Activated CD8-positive, alpha-beta T cell treated with anti-CD3 and anti-CD28 coated beads, Interleukin-2, amount 10 ng/mL, durations not matched to agents 7 days and 5 days (primary cell): Measurements from ENCODE around the gene DHX8. TPM values are rescaled to one million over a fixed set of nuclear protein-coding genes. Genes with fewer than 3 reads are reported as not detected.
"Not testable (repeated sequence)": the region's sequence is repeated elsewhere in the genome, so short reads cannot be mapped to it uniquely, and the experiment has no call there.

Source experiments
- ATAC-seq: fragments of 150-1000 bp; cut with Tn5 transposase; one replicate; pipeline ENCODE4 v1.10.0; 2021; ENCODE audit warnings: moderate library complexity
- CTCF ChIA-PET: fragments of 350-600 bp; sonication (Branson Sonifier 250); formaldehyde crosslinking; loops from one replicate; lab custom pipeline; 2021; ENCODE audit warnings: antibody characterized with exemption; lab: Charles Lee
- POLR2A ChIA-PET: fragments of 350-600 bp; sonication (Branson Sonifier 250); formaldehyde crosslinking; loops from one replicate; lab custom pipeline; 2021; ENCODE audit warnings: antibody characterized with exemption; lab: Charles Lee
- DNase-seq: peaks from one replicate; pipeline ENCODE4 v3.0.0-alpha.2; 2020
- H3K27ac Mint-ChIP-seq: one replicate; pipeline ENCODE4 v1.8.0; 2021; ENCODE audit warnings: mild to moderate bottlenecking, mixed read lengths
- H3K27me3 Mint-ChIP-seq: one replicate; pipeline ENCODE4 v1.8.0; 2021; ENCODE audit warnings: low read depth, mixed read lengths
- H3K36me3 Mint-ChIP-seq: one replicate; pipeline ENCODE4 v1.8.0; 2021; ENCODE audit warnings: low read depth, mixed read lengths
- H3K4me1 Mint-ChIP-seq: one replicate; pipeline ENCODE4 v1.8.0; 2021; ENCODE audit warnings: low read depth, mixed read lengths
- H3K4me3 Mint-ChIP-seq: one replicate; pipeline ENCODE4 v1.8.0; 2021; ENCODE audit warnings: mild to moderate bottlenecking, mixed read lengths
- H3K9me3 Mint-ChIP-seq: one replicate; pipeline ENCODE4 v1.8.0; 2022; ENCODE audit warnings: mixed read lengths; ENCODE audit not compliant: insufficient read depth
- total RNA-seq, 2 experiments: library from RNA; stranded (reverse); gene quantifications; one replicate each; pipeline ENCODE4 v1.2.3, GENCODE V29; 2021

The DHX8 gene
- total RNA-seq, 2 experiments from 2014 or later = 52.7 to 56.4 TPM

DNA sequence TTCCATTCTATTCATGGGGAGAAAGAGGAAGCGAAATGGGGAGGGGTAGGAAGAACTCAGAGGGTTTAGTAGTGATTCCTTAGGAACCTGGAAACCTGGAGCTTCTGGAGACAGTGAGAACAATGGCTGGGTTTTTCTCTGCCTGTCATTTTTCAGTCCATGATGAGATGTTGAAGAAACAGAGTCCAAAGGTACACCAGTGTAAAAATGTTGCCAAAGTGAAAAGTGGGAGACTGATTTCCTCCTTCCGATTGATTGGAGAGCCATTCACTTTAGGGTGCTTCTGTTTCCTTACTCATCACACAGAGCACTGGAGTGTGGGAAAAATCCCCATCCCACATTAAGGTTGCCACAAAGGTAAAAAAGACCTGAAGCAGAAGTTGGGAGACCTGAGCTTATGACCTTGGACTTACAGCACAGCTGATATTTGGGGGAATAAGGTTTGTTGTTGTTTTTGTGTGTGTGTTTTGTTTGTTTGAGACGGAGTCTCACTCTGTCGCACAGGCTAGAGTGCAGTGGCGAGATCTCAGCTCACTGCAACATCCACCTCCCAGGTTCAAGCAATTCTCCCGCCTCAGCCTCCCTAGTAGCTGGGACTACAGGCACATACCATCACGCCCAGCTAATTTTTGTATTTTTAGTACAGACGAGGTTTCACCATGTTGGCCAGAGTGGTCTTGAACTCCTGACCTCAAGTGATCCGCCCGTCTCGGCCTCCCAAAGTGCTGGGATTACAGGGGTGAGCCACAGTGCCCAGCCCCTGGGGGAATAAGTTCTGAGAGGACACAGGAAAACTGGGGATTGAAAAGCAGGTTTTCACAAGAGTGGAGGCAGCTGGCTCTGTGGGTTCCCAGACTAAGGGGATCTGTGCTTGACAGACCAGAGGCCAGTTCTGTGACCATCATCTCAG is 1.4 kb upstream of the DHX8 start:
- ATAC-seq = no peak
- peaks cover 4% of the 10 kb centered on the region for H3K36me3 Mint-ChIP-seq
- H3K27ac Mint-ChIP-seq = no peak overlapping the region

DNA sequence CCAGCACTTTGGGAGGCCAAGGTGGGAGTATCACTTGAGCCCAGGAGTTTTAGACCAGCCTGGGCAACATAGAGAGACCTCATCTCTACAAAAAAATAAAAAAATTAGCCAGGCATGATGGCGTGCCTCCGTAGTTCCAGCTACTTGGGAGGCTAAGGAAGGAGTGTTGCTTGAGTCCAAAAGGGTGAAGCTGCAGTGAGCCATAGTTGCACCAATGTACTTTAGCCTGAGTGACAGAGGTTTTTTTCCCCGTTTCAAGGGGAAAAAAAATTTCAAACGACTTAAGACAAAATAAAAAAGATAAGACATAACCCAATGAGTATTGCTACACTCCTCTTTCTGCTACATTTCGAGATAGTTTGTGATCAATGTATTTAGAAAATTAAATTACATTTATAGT is 6.8 kb downstream of the DHX8 start:
- CTCF ChIA-PET = interaction anchor here (2.3 kb wide), 1 partner anchor 102 kb away, joined by 5 read pairs; no protein-coding TSS in a partner anchor
- Mint-ChIP-seq H3K9me3 (no peaks in the 10 kb centered on the region), H3K4me3 (no peak overlapping the region), H3K36me3 (peaks cover 45% of the 10 kb centered on the region), H3K27me3 (no peaks in the 10 kb centered on the region), H3K4me1 (peaks cover 10% of the 10 kb centered on the region), H3K27ac (no peak overlapping the region)
- POLR2A ChIA-PET = interaction anchor here (1.1 kb wide), 2 partner anchors 11 to 87 kb away, joined by 3 to 4 read pairs; no protein-coding TSS in a partner anchor
- ATAC-seq (no peak), DNase-seq (no peak)

More for the DNA sequence above, 1.4 kb upstream of the DHX8 start:
- ChIA-PET CTCF (interaction anchor here (0.6 to 6.6 kb wide), 18 partner anchors 12 to 484 kb away, joined by 3 to 393 read pairs (median 10); partner anchors contain the start of genes ARL4D, RPL27 and TMEM106A), POLR2A (interaction anchor here (2.5 to 5.4 kb wide), 5 partner anchors 88 to 167 kb away, joined by 12 to 99 read pairs (median 43); no protein-coding TSS in a partner anchor)
- H3K4me3 Mint-ChIP-seq = no peak overlapping the region
- no peak for DNase-seq
- peaks cover 26% of the 10 kb centered on the region for H3K4me1 Mint-ChIP-seq
- H3K27me3 Mint-ChIP-seq = peaks cover 3% of the 10 kb centered on the region
- no peaks in the 10 kb centered on the region for H3K9me3 Mint-ChIP-seq

DNA sequence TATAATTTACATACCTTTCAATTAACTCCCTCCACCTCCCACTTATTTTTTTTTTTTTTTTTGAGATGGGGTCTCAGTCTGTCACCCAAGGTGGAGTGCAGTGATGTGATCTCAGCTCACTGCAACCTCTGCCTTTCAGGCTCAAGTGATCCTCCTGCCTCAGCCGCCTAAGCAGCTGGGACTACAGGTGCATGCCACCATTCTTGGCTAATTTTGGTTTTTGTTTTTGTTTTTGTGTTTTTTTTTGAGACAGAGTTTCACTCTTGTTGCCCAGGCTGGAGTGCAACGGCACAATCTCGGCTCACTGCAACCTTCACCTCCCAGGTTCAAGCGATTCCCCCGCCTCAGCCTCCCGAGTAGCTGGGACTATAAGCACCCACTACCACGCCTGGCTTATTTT is 25.7 kb downstream of the DHX8 start:
- not testable (repeated sequence) for ATAC-seq, H3K27ac Mint-ChIP-seq, DNase-seq, H3K27me3 Mint-ChIP-seq, H3K4me1 Mint-ChIP-seq, H3K4me3 Mint-ChIP-seq, H3K9me3 Mint-ChIP-seq
- H3K36me3 Mint-ChIP-seq = peaks cover 58% of the 10 kb centered on the region
- POLR2A ChIA-PET = interaction anchor here (0.6 kb wide), 1 partner anchor 34 kb away, joined by 4 read pairs; no protein-coding TSS in a partner anchor
- CTCF ChIA-PET = interaction anchor here (1.1 kb wide), 1 partner anchor 25 kb away, joined by 3 read pairs; the partner anchor contains the start of gene DHX8

DNA sequence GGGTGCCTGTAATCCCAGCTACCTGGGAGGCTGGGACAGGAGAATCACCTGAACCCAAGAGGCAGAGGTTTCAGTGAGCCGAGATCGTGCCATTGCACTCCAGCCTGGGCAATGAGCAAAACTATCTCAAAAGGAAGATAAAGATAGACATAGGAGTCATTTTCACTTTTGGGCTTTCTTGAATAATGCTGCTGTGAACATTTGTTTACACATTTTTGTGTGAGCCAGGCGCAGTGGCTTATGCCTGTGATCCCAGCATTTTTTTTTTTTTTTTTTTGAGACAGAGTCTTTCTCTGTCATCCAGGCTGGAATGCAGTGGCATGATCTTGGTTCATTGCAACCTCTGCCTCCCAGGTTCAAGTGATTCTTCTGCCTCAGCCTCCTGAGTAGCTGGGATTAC is 27.4 kb downstream of the DHX8 start:
- H3K4me1 Mint-ChIP-seq, POLR2A ChIA-PET, H3K27ac Mint-ChIP-seq, ATAC-seq, H3K4me3 Mint-ChIP-seq, DNase-seq, H3K27me3 Mint-ChIP-seq, H3K9me3 Mint-ChIP-seq, CTCF ChIA-PET: not testable (repeated sequence)
- H3K36me3 Mint-ChIP-seq = peaks cover 52% of the 10 kb centered on the region

DNA sequence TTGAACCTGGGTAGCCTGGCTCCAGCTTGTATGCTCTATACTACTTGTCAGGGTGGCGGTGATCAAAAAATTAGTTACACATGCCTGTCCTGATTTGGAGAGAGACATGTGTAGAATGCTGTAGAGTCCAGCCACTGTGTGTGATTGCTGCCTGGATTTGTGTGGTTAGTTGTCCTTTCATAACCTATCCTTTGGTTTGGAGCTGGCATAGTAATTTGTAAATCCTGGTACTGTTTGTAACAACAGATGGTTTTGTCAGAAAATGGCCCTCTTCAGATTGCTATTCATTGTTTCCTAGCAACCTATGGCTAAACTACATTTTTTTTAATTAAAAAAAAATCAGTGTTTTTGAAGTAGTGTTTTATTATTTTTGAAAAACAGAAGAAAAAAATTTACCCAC is 31.9 kb downstream of the DHX8 start:
- ATAC-seq = no peak
- Mint-ChIP-seq H3K4me3 (no peak overlapping the region), H3K27ac (peak overlapping the region; percentile 20), H3K9me3 (no peaks in the 10 kb centered on the region), H3K36me3 (peaks cover 60% of the 10 kb centered on the region), H3K27me3 (no peaks in the 10 kb centered on the region), H3K4me1 (no peaks in the 10 kb centered on the region)
- DNase-seq = no peak
- CTCF ChIA-PET = interaction anchor here (0.8 to 1.1 kb wide), 2 partner anchors 32 to 61 kb away, joined by 3 read pairs; partner anchors contain the start of gene DHX8
- POLR2A ChIA-PET = interaction anchor here (0.9 kb wide), 1 partner anchor 147 kb away, joined by 4 read pairs; no protein-coding TSS in a partner anchor

DNA sequence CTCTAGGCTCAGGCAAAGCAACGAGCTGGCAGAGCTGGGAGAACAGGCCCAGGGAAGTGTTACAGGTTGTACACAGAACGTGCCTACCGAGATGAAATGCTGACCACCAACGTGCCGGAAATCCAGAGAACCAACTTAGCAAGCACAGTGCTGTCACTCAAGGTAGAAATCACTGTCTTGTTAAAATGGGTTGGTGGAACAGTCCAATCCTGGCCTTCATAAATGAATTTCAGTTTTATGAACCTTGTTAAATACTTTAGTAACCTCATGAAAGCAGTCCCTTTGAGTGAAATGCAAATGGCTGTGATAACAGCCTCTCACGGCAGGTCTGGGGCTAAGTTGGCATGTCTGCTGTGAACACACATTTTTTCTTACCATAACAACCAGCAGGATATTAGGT is 33.4 kb downstream of the DHX8 start:
- Mint-ChIP-seq H3K9me3 (no peaks in the 10 kb centered on the region), H3K27ac (no peak overlapping the region), H3K4me1 (no peaks in the 10 kb centered on the region), H3K4me3 (no peak overlapping the region), H3K27me3 (no peaks in the 10 kb centered on the region), H3K36me3 (peaks cover 67% of the 10 kb centered on the region)
- no peak for ATAC-seq
- POLR2A ChIA-PET = no interaction called here
- CTCF ChIA-PET = interaction anchor here (1.5 kb wide), 1 partner anchor 33 kb away, joined by 9 read pairs; the partner anchor contains the start of gene DHX8
- DNase-seq = no peak

DNA sequence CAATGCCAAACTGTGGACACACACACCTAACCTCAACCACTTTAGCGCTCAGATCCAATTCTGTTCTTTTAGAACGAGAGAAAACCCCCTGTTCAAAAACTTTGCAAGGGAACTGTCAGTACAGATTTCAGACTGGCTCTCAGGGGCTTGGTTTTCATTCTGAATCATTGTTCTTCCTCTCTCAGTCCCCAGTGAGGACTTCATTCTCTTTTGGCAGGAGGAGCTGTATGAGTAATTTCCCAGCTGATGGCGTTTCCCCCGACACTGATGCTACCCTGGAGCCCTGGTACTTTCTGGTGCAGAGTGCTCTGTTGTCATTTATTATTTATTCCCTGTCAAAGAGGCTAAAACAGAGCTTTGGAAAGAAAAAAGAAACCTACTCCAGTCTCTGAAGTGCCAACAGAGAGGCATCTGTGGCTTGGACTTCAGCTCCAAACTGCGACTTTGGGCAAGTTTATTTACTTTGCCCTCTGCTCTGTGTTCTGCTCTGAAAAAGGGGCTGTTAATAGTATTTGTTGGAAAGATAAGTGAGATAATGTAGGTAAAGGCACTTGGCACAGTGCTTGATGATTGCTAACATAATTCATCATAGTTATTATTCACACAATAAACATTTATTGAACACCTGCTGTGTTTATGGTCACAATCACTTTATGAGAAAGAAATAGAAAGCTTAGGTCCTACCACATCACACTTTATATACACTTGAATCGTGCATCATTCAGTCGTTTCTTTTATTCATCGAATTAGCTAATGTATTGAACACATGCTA is 34.0 kb downstream of the DHX8 start:
- CTCF ChIA-PET = interaction anchor here (0.9 to 1.5 kb wide), 3 partner anchors 11 to 34 kb away, joined by 3 to 9 read pairs (median 3); partner anchors contain the start of gene DHX8
- POLR2A ChIA-PET = no interaction called here
- DNase-seq (no peak), ATAC-seq (no peak)
- Mint-ChIP-seq H3K4me1 (no peaks in the 10 kb centered on the region), H3K4me3 (no peak overlapping the region), H3K27ac (no peak overlapping the region), H3K36me3 (peaks cover 62% of the 10 kb centered on the region), H3K27me3 (no peaks in the 10 kb centered on the region), H3K9me3 (no peaks in the 10 kb centered on the region)

DNA sequence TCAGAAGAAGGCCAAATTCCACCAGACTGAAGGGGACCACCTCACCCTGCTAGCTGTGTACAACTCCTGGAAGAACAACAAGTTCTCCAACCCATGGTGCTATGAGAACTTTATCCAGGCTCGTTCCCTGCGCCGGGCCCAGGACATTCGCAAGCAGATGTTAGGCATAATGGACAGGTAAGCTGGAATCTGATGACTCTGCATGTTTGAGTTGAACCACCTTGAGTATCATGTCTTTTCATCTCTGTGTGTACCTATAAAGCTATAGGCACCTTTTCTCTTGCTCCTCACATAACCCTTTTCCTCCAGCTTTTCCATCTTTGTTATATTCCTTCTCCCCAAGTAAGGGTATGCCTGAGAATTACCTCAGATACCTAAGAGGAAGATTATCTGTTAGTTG is 37.6 kb downstream of the DHX8 start:
- ChIA-PET POLR2A (no interaction called here), CTCF (interaction anchor here (2.0 kb wide), 1 partner anchor 8 kb away, joined by 4 read pairs; no protein-coding TSS in a partner anchor)
- Mint-ChIP-seq H3K27me3 (no peaks in the 10 kb centered on the region), H3K9me3 (no peaks in the 10 kb centered on the region), H3K36me3 (peaks cover 69% of the 10 kb centered on the region), H3K4me3 (no peak overlapping the region), H3K4me1 (no peaks in the 10 kb centered on the region), H3K27ac (no peak overlapping the region)
- ATAC-seq (no peak), DNase-seq (no peak)

DNA sequence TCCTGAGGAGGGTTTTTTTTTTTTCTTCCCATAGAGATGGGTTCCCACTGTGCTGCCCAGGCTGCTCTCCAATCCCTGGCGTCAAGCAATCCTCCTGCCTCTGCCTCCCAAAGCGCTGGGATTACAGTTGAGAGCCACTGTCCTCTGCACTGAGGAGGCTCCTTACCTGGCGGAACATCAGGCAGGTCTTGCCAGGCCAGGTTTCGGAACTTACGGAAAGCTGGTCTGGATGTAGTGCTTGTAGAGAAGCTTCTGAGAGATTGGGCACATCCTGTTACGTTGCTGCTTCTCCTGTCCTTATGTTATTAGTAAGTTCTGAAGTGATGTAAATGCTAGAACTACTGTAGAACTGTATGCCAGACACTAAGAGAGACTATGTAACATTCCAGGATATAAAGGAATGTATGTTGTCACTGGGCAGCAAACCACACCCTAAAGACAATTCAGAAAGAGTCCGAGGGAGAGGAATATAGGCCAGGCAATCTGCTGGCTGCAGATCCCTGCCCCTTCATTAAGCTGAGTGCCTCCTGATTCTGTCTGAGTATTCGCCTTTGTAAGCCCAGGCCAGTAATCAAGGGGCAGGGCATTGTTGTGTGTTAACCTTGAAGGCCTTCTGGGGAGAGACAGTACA is 41.3 kb downstream of the DHX8 start:
- H3K9me3 Mint-ChIP-seq = no peaks in the 10 kb centered on the region
- H3K4me1 Mint-ChIP-seq = peaks cover 8% of the 10 kb centered on the region
- DNase-seq (no peak), ATAC-seq (no peak)
- H3K27me3 Mint-ChIP-seq = no peaks in the 10 kb centered on the region
- no peak overlapping the region for H3K4me3 Mint-ChIP-seq
- H3K27ac Mint-ChIP-seq = no peak overlapping the region
- CTCF ChIA-PET = interaction anchor here (1.9 kb wide), 1 partner anchor 52 kb away, joined by 5 read pairs; no protein-coding TSS in a partner anchor
- POLR2A ChIA-PET = no interaction called here
- H3K36me3 Mint-ChIP-seq = peaks cover 47% of the 10 kb centered on the region

DNA sequence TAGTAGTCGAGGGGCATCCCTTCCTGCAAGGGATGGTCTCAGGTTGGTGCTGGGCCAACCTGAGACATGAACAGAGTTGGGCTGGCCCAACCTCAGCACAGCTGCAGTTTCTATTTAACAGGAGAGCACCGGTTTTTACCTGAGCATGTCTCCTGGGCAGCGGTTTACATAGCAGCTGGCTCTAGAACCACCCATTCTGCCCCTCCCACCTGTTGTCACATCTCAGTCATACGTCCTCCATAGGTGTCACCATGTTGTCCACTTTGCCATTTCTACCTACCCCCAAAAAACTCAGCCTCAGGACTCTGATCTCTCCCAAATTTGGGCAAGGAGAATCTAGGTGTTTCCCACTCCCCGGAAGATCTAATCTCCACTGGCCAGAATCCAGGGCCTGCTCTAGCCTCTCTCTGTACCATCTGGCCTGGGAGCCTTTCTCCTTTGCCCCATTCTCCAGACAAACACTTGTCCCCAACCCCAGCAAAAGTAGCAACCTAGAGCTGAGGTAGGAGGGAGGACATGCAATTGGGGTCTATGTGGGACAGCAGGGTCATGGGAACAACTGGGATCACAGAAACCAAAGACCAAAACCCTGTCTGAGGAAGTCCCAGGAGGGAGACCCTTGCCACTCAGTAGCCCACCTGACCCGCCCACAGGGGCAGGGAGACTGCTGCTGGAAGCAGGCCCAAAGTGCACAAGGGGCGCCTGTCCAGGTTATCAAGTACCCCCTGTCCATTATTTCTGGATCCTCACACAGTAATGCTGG is 43.3 kb downstream of the DHX8 start:
- Mint-ChIP-seq H3K27me3 (no peaks in the 10 kb centered on the region), H3K27ac (no peak overlapping the region), H3K9me3 (no peaks in the 10 kb centered on the region), H3K4me3 (no peak overlapping the region), H3K36me3 (peaks cover 30% of the 10 kb centered on the region), H3K4me1 (peaks cover 11% of the 10 kb centered on the region)
- CTCF ChIA-PET = no interaction called here
- DNase-seq (no peak), ATAC-seq (no peak)
- POLR2A ChIA-PET = no interaction called here
